ENCODE results near the gene GTF2F2.

GRCh38 chr13:45328661-45329111 lies 208.4 kb downstream of the GTF2F2 start:
- TF ChIP-seq GATA3 (IDR thresholded peaks at IDR 0.05; ENCODE audit: low read depth, low read length) (no peak), GATA2 (IDR thresholded peaks at IDR 0.05; ENCODE audit: low read depth, low read length) (no peak)

All from SH-SY5Y (cell line).